HepG2 (cell line): ENCODE measurements around the gene RBL1. TPM values are rescaled to one million over a fixed set of nuclear protein-coding genes. Genes with fewer than 3 reads are reported as not detected.

Experiments
- ATAC-seq: fragments of 200-7000 bp; cut with Tn5 transposase; 3 replicates; pipeline ENCODE4 v1.9.1; 2020; ENCODE audit warnings: mild to moderate bottlenecking, moderate library complexity
- BruUV-seq: library from RNA; stranded (reverse); fragments of 400-500 nt; replicated peaks from 2 replicates; lab custom pipeline; 2021; lab: Mats Ljungman, UMichigan
- CTCF ChIA-PET: fragments of 300-600 bp; formaldehyde crosslinking; extraction: SDS; loops from one replicate; lab custom pipeline; 2021; ENCODE audit warnings: low total read pairs, inconsistent platforms, low intra/inter-chr PET ratio; lab: Yijun Ruan, JAX
- POLR2A ChIA-PET: fragments of 350-600 bp; sonication (Branson Sonifier 250); formaldehyde crosslinking; loops from one replicate; lab custom pipeline; 2020; ENCODE audit warnings: antibody characterized with exemption, inconsistent platforms; lab: Yijun Ruan, JAX
- DNase-seq: peaks from one replicate; pipeline ENCODE4 v3.0.0-alpha.2; 2015; ENCODE audit warnings: low spot score
- FAIRE-seq: peaks from 3 replicates; lab custom pipeline; 2011; peaks lifted over from hg19 to GRCh38; lab: Jason Lieb, UNC
- H2AFZ ChIP-seq: one replicate; pipeline ENCODE4 v1.6.1; 2011; ENCODE audit warnings: low read length, inconsistent platforms
- H3K27ac ChIP-seq: fragments of 300-600 bp; 3 replicates; pipeline ENCODE4 v1.8.0; 2011; ENCODE audit warnings: mixed run types, mild to moderate bottlenecking, mixed read lengths, low read length, inconsistent platforms; ENCODE audit not compliant: insufficient read depth; ENCODE audit errors: extremely low read length
- H3K27me3 ChIP-seq, 2 experiments: fragments of 200-600 bp in 1 of 2; 2 replicates in 1 of 2; 3 replicates in 1 of 2; pipeline versions ENCODE4 v1.6.0 to v1.8.0; 2011; ENCODE audit warnings: low read length in 2 of 2, mild to moderate bottlenecking in 2 of 2, moderate library complexity in 2 of 2, inconsistent platforms in 1 of 2; ENCODE audit not compliant: insufficient read depth in 2 of 2, control insufficient read depth in 1 of 2
- H3K36me3 ChIP-seq, 2 experiments: fragments of 200-600 bp in 1 of 2; replicated peaks in 1 of 2; 2 replicates in 1 of 2; 3 replicates in 1 of 2; pipeline versions ENCODE4 v1.5.1 to v1.8.0; 2011; ENCODE audit warnings: low read length in 2 of 2, inconsistent platforms in 1 of 2; ENCODE audit not compliant: insufficient read depth in 2 of 2, control insufficient read depth in 1 of 2
- H3K4me1 ChIP-seq: 2 replicates; pipeline ENCODE4 v1.5.1; 2012; ENCODE audit warnings: low read length, inconsistent platforms; ENCODE audit not compliant: insufficient read depth
- H3K4me2 ChIP-seq: 2 replicates; pipeline ENCODE4 v1.6.0; 2011; ENCODE audit warnings: low read depth, low read length, inconsistent platforms
- H3K4me3 ChIP-seq, 3 experiments: fragments of 200-600 bp in 1 of 3; sonication (generic), shearing (Covaris generic) in 1 of 3; replicated peaks in 1 of 3; 2 replicates each; pipeline ENCODE4 v1.5.1; 2011 to 2016; ENCODE audit warnings: low read length in 3 of 3, inconsistent platforms in 2 of 3, low read depth in 2 of 3, mild to moderate bottlenecking in 2 of 3, control low read depth in 1 of 3, mixed read lengths in 1 of 3; ENCODE audit not compliant: insufficient read depth in 1 of 3
- H3K79me2 ChIP-seq: one replicate; pipeline ENCODE4 v1.6.1; 2011; ENCODE audit warnings: low read length, inconsistent platforms; ENCODE audit not compliant: insufficient read depth
- H3K9ac ChIP-seq: 2 replicates; pipeline ENCODE4 v1.6.0; 2011; ENCODE audit warnings: mild to moderate bottlenecking, low read depth, low read length, inconsistent platforms; ENCODE audit not compliant: insufficient read depth
- H3K9me3 ChIP-seq: 2 replicates; pipeline ENCODE4 v1.5.1; 2012; ENCODE audit warnings: mild to moderate bottlenecking, low read length
- H4K20me1 ChIP-seq: 2 replicates; pipeline ENCODE4 v1.6.0; 2011; ENCODE audit warnings: inconsistent platforms, mild to moderate bottlenecking, low read length, moderate library complexity; ENCODE audit not compliant: insufficient read depth
- AGO2 ChIP-seq: fragments of 200-400 bp; formaldehyde crosslinking; optimal IDR thresholded peaks from 2 replicates; pipeline ENCODE3; 2017; ENCODE audit warnings: mild to moderate bottlenecking, low read depth, low read length, moderate library complexity
- ATF1 ChIP-seq: IDR thresholded peaks from 2 replicates; pipeline ENCODE4 v1.6.1; 2016; ENCODE audit warnings: mild to moderate bottlenecking, control low read depth
- CC2D1A ChIP-seq: sonication (generic); formaldehyde crosslinking; IDR thresholded peaks from 2 replicates; pipeline ENCODE4 v1.8.1; 2023; ENCODE audit warnings: mild to moderate bottlenecking, missing genetic modification reagents
- IKZF4 ChIP-seq: sonication (generic); formaldehyde crosslinking; IDR thresholded peaks from 2 replicates; pipeline ENCODE4 v1.5.1; 2020; ENCODE audit warnings: borderline replicate concordance, mild to moderate bottlenecking, low read depth, missing genetic modification reagents; ENCODE audit errors: not compliant biosample characterization
- KLF13 ChIP-seq: sonication (generic); formaldehyde crosslinking; IDR thresholded peaks from 2 replicates; pipeline ENCODE4 v1.4.0; 2020; ENCODE audit warnings: mild to moderate bottlenecking, missing genetic modification reagents
- MEF2D ChIP-seq: sonication (generic); formaldehyde crosslinking; IDR thresholded peaks from 2 replicates; pipeline ENCODE4 v1.5.1; 2020; ENCODE audit warnings: mild to moderate bottlenecking, missing genetic modification reagents
- NCOA1 ChIP-seq: sonication (generic); formaldehyde crosslinking; IDR thresholded peaks from 2 replicates; pipeline ENCODE4 v1.9.0; 2021; ENCODE audit warnings: missing genetic modification reagents
- NFATC3 ChIP-seq: sonication (generic); formaldehyde crosslinking; IDR thresholded peaks from 2 replicates; pipeline ENCODE4 v1.5.1; 2020; ENCODE audit warnings: mild to moderate bottlenecking, missing genetic modification reagents
- SIX1 ChIP-seq: sonication (generic); formaldehyde crosslinking; IDR thresholded peaks from 2 replicates; pipeline ENCODE4 v1.4.0; 2020; ENCODE audit warnings: missing genetic modification reagents, borderline replicate concordance
- SMAD1 ChIP-seq: sonication (generic); formaldehyde crosslinking; IDR thresholded peaks from 2 replicates; pipeline ENCODE4 v1.4.0; 2020; ENCODE audit warnings: missing genetic modification reagents, low read depth, mild to moderate bottlenecking, borderline replicate concordance
- TSC22D2 ChIP-seq: sonication (generic); formaldehyde crosslinking; IDR thresholded peaks from 2 replicates; pipeline ENCODE4 v1.5.1; 2020; ENCODE audit warnings: missing genetic modification reagents, mild to moderate bottlenecking, borderline replicate concordance
- ZFP1 ChIP-seq: IDR thresholded peaks from 2 replicates; pipeline ENCODE4 v1.6.1; 2016
- ZNF18 ChIP-seq: sonication (generic); formaldehyde crosslinking; IDR thresholded peaks from 2 replicates; pipeline ENCODE4 v1.8.0; 2022; ENCODE audit warnings: mild to moderate bottlenecking, missing genetic modification reagents; ENCODE audit not compliant: insufficient replicate concordance
- ZNF224 ChIP-seq: sonication (generic); formaldehyde crosslinking; IDR thresholded peaks from 2 replicates; pipeline ENCODE4 v1.5.0; 2020; ENCODE audit warnings: mild to moderate bottlenecking, missing genetic modification reagents
- ZNF337 ChIP-seq: sonication (generic); formaldehyde crosslinking; IDR thresholded peaks from 2 replicates; pipeline ENCODE4 v1.5.1; 2020; ENCODE audit warnings: missing genetic modification reagents, low read depth, mild to moderate bottlenecking, borderline replicate concordance
- ZNF33A ChIP-seq: sonication (generic); formaldehyde crosslinking; IDR thresholded peaks from 2 replicates; pipeline ENCODE4 v1.5.1; 2020; ENCODE audit warnings: missing genetic modification reagents, mild to moderate bottlenecking, moderate library complexity, borderline replicate concordance
- ZNF33B ChIP-seq: sonication (generic); formaldehyde crosslinking; IDR thresholded peaks from 2 replicates; pipeline ENCODE4 v1.5.1; 2020; ENCODE audit warnings: mild to moderate bottlenecking, missing genetic modification reagents
- ZNF567 ChIP-seq: sonication (generic); formaldehyde crosslinking; IDR thresholded peaks from 2 replicates; pipeline ENCODE4 v1.8.1; 2023; ENCODE audit warnings: mild to moderate bottlenecking, missing genetic modification reagents, borderline replicate concordance
- ZNF75D ChIP-seq: sonication (generic); formaldehyde crosslinking; IDR thresholded peaks from 2 replicates; pipeline ENCODE4 v1.8.1; 2023; ENCODE audit warnings: missing genetic modification reagents, mild to moderate bottlenecking, borderline replicate concordance
- WGBS: methylation state at CpG from one replicate; pipeline ENCODE4 v1.1.6; 2017; ENCODE audit warnings: low lambda C conversion rate; 5-methylcytosine and 5-hydroxymethylcytosine counted together
- in situ Hi-C: cut with HindIII; loops from 2 replicates; pipeline ENCODE4 v1.10.0; 2017; ENCODE audit warnings: low pct_unique_long_range_greater_than_20kb; ENCODE audit not compliant: extremely low pct_ligation_motif_present
- intact Hi-C: fragments of 100-400 bp; cut with micrococcal nuclease; formaldehyde crosslinking; loops from one replicate; pipeline ENCODE4 v1.10.0; 2022; ENCODE audit not compliant: unreplicated experiment
- polyA plus RNA-seq, 8 experiments: library from polyadenylated mRNA; depleted of rRNA in 3 of 8; stranded (reverse) in 7 of 8; unstranded in 1 of 8; fragments of >200 nt; fragmentation: Illumina TruSeq in 4 of 8; extraction: Trizol in 4 of 8; gene quantifications; 2 replicates each; pipeline versions ENCODE4 v1.2.1 to v1.2.3, GENCODE V29; 2011 to 2016; ENCODE audit warnings: low read depth in 4 of 8, missing spikeins in 1 of 8, mixed read lengths in 1 of 8; ENCODE audit not compliant: insufficient read depth in 1 of 8
- total RNA-seq, 5 experiments: library from RNA; depleted of rRNA; stranded (reverse); fragments of >200 nt; fragmentation: Illumina TruSeq; extraction: Trizol; gene quantifications; 2 replicates each; pipeline ENCODE4 v1.2.3, GENCODE V29; 2016; ENCODE audit warnings: low read depth in 1 of 5
- TF ChIP-seq, protein P1 (sequence below): sonication (generic); formaldehyde crosslinking; IDR thresholded peaks from 2 replicates; pipeline ENCODE4 v1.5.0; 2020; ENCODE audit warnings: mild to moderate bottlenecking, missing genetic modification reagents

RBL1 gene
- total and polyA plus RNA-seq, 2 of the 13 experiments (the other 11 are each of a cell fraction or from before 2014, with no cell fraction given) = 6.0 to 27.5 TPM

DNA sequence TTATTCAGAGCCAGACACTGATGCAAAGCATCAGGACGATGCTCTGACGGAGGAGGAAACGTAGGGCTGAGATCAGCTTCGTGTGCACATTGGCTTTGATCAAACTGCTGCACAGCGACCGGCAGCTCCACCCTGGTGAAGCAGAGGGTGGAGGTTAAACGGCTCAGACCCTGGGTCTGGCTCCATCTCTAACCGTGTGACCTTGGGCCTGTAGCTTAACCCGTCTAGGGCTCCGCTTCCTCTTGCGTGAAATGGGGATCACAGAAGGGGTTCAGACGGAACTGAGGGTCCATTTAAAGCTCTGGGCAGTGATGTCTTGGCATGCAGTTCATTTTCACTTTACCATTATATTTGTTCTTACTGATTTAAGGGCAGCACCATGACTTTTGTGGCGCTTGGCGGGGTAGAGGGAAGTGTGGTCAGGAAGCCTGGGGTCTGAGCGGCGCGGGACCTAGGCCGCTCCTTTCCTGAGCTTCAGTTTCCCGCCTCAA, 644 bp downstream of the RBL1 start:
- POLR2A ChIA-PET = interaction anchor here (1.1 to 1.8 kb wide), 3 partner anchors 83 to 490 kb away, joined by 3 to 27 read pairs (median 3); partner anchors contain the start of genes MROH8, RAB5IF and RPN2
- 14% methylated on average over 18 of the region's 19 CpGs for WGBS
- peaks cover 21% of the 10 kb centered on the region for H3K79me2 ChIP-seq
- TF ChIP-seq ZNF224 (no peak), CC2D1A (CRISPR knock-in tag) (0 out of 2 replicates have a peak, but pooled peaks have one; percentile 11), IKZF4 (peak; percentile 46), ZFP1 (CRISPR knock-in tag) (0 out of 2 replicates have a peak, but pooled peaks have one; percentile 5), ZNF33B (CRISPR knock-in tag) (no peak), ZNF337 (CRISPR knock-in tag) (0 out of 2 replicates have a peak, but pooled peaks have one; percentile 74), ZNF567 (CRISPR knock-in tag) (0 out of 2 replicates have a peak, but pooled peaks have one; percentile 19), NCOA1 (peak; percentile 23), SIX1 (CRISPR knock-in tag) (peak; percentile 10; the same call in 1 of the 2 replicates), KLF13 (peak; percentile 54; the same call in 1 of the 2 replicates), AGO2 (no peak), ZNF18 (CRISPR knock-in tag) (no peak), MEF2D (CRISPR knock-in tag) (0 out of 2 replicates have a peak, but pooled peaks have one; percentile 13), ATF1 (CRISPR knock-in tag) (no peak), NFATC3 (CRISPR knock-in tag) (peak; percentile 51; the same call in 1 of the 2 replicates), SMAD1 (CRISPR knock-in tag) (0 out of 2 replicates have a peak, but pooled peaks have one; percentile 51), ZNF75D (CRISPR knock-in tag) (no peak), TSC22D2 (CRISPR knock-in tag) (0 out of 2 replicates have a peak, but pooled peaks have one; percentile 19), ZNF33A (no peak)
- TF ChIP-seq, protein P1, sequence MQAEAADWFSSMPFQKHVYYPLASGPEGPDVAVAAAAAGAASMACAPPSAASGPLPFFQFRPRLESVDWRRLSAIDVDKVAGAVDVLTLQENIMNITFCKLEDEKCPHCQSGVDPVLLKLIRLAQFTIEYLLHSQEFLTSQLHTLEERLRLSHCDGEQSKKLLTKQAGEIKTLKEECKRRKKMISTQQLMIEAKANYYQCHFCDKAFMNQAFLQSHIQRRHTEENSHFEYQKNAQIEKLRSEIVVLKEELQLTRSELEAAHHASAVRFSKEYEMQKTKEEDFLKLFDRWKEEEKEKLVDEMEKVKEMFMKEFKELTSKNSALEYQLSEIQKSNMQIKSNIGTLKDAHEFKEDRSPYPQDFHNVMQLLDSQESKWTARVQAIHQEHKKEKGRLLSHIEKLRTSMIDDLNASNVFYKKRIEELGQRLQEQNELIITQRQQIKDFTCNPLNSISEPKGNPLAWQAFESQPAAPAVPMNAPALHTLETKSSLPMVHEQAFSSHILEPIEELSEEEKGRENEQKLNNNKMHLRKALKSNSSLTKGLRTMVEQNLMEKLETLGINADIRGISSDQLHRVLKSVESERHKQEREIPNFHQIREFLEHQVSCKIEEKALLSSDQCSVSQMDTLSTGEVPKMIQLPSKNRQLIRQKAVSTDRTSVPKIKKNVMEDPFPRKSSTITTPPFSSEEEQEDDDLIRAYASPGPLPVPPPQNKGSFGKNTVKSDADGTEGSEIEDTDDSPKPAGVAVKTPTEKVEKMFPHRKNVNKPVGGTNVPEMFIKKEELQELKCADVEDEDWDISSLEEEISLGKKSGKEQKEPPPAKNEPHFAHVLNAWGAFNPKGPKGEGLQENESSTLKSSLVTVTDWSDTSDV (CRISPR knock-in tag) = 0 out of 2 replicates have a peak, but pooled peaks have one; percentile 4

More for the DNA sequence above, 644 bp downstream of the RBL1 start:
- Histone ChIP-seq H2AFZ (peak overlapping the region; percentile 28), H3K4me3 (peak overlapping the region; percentile 70 to 82 (median 71)), H3K27me3 (no peaks in the 10 kb centered on the region; a peak in 1 of 5 replicates), H3K4me2 (peak overlapping the region; percentile 86), H3K4me1 (peaks cover 34% of the 10 kb centered on the region), H3K36me3 (peaks cover 2 to 21% of the 10 kb centered on the region in 2 experiments; a peak in 4 of 5 replicates), H4K20me1 (no peaks in the 10 kb centered on the region), H3K27ac (peak overlapping the region; percentile 79), H3K9me3 (no peaks in the 10 kb centered on the region), H3K9ac (peak overlapping the region; percentile 75)
- DNase-seq (peak; percentile 41), FAIRE-seq (no peak), ATAC-seq (peak; percentile 62)
- CTCF ChIA-PET = no interaction called here
- BruUV-seq = no TSS peak
- intact Hi-C loops = loop anchor here (1.0 to 10.0 kb wide), 2 partner anchors 83 to 140 kb away; partner anchors contain the start of gene SAMHD1
- in situ Hi-C loops = no loop called here
